PFSK-1 (cell line): Measurements from ENCODE around the gene ACAD11.

Experiments
- POLR2AphosphoS5 ChIP-seq: IDR thresholded peaks from 2 replicates; pipeline ENCODE4 v1.6.1; 2012; ENCODE audit warnings: low read depth, mild to moderate bottlenecking, control low read depth, low read length, moderate library complexity
- SIN3A ChIP-seq: IDR thresholded peaks from 2 replicates; pipeline ENCODE4 v1.6.1; 2012; ENCODE audit warnings: mild to moderate bottlenecking, low read length, moderate library complexity, borderline replicate concordance; ENCODE audit not compliant: insufficient read depth

GRCh38 chr3:132538072-132538471 is 121.5 kb downstream of the ACAD11 start:
- TF ChIP-seq SIN3A, result no peak
- TF ChIP-seq POLR2AphosphoS5, result no peak
